Keratinocyte (primary cell): Measurements from ENCODE around the gene STK16. TPM values are rescaled to one million over a fixed set of nuclear protein-coding genes. Genes with fewer than 3 reads are reported as not detected.

Experiments used
- DNase-seq: peaks from one replicate; pipeline ENCODE4 v3.0.0-alpha.2; 2011; ENCODE audit warnings: low read depth, missing footprints, low spot score
- FAIRE-seq: peaks from 2 replicates; lab custom pipeline; 2011; peaks lifted over from hg19 to GRCh38; lab: Jason Lieb, UNC
- H2AFZ ChIP-seq: 2 replicates; pipeline ENCODE4 v1.6.0; 2012; ENCODE audit warnings: low read length, control low read depth, inconsistent platforms; ENCODE audit not compliant: control insufficient read depth
- H3K27ac ChIP-seq: 2 replicates; pipeline ENCODE4 v1.5.1; 2011; ENCODE audit warnings: low read length; ENCODE audit not compliant: control insufficient read depth, insufficient read depth
- H3K27me3 ChIP-seq: 3 replicates; pipeline ENCODE4 v1.6.0; 2011; ENCODE audit warnings: low read length; ENCODE audit not compliant: control insufficient read depth, insufficient read depth; ENCODE audit errors: extremely low read depth
- H3K36me3 ChIP-seq, 2 experiments: 2 replicates in 1 of 2; 3 replicates in 1 of 2; pipeline ENCODE4 v1.5.1; 2011; ENCODE audit warnings: low read length in 2 of 2, mild to moderate bottlenecking in 1 of 2; ENCODE audit not compliant: control insufficient read depth in 2 of 2, insufficient read depth in 2 of 2; ENCODE audit errors: extremely low read depth in 1 of 2
- H3K4me1 ChIP-seq: 3 replicates; pipeline ENCODE4 v1.5.1; 2011; ENCODE audit warnings: low read length; ENCODE audit not compliant: control insufficient read depth, insufficient read depth; ENCODE audit errors: extremely low read depth
- H3K4me2 ChIP-seq: 3 replicates; pipeline ENCODE4 v1.6.0; 2011; ENCODE audit warnings: low read depth, low read length; ENCODE audit not compliant: control insufficient read depth, insufficient read depth; ENCODE audit errors: extremely low read depth
- H3K4me3 ChIP-seq, 3 experiments: fragments of 200-600 bp in 1 of 3; sonication (generic) in 1 of 3; 2 replicates in 2 of 3; 3 replicates in 1 of 3; pipeline ENCODE4 v1.5.1; 2011 to 2016; ENCODE audit warnings: low read length in 3 of 3, mild to moderate bottlenecking in 3 of 3, control low read depth in 2 of 3, inconsistent platforms in 1 of 3, low read depth in 1 of 3, mixed read lengths in 1 of 3, mixed run types in 1 of 3, moderate library complexity in 1 of 3; ENCODE audit not compliant: control insufficient read depth in 2 of 3, insufficient read depth in 2 of 3; ENCODE audit errors: extremely low read depth in 1 of 3
- H3K79me2 ChIP-seq: 2 replicates; pipeline ENCODE4 v1.6.0; 2012; ENCODE audit warnings: low read length; ENCODE audit not compliant: control insufficient read depth, insufficient read depth
- H3K9ac ChIP-seq: 3 replicates; pipeline ENCODE4 v1.6.0; 2011; ENCODE audit warnings: low read length; ENCODE audit not compliant: control insufficient read depth, insufficient read depth; ENCODE audit errors: extremely low read depth
- H3K9me1 ChIP-seq: 3 replicates; pipeline ENCODE4 v1.6.0; 2011; ENCODE audit warnings: low read length; ENCODE audit not compliant: control insufficient read depth, insufficient read depth; ENCODE audit errors: extremely low read depth
- H3K9me3 ChIP-seq: 2 replicates; pipeline ENCODE4 v1.5.1; 2012; ENCODE audit warnings: low read depth, low read length; ENCODE audit not compliant: control insufficient read depth
- H4K20me1 ChIP-seq: 3 replicates; pipeline ENCODE4 v1.6.0; 2011; ENCODE audit warnings: low read length; ENCODE audit not compliant: control insufficient read depth, insufficient read depth; ENCODE audit errors: extremely low read depth
- CTCF ChIP-seq, 3 experiments: IDR thresholded peaks in 1 of 3; conservative IDR thresholded peaks in 1 of 3; optimal IDR thresholded peaks in 1 of 3; 2 replicates in 2 of 3; 3 replicates in 1 of 3; pipeline versions ENCODE3 to v1.5.1; 2011; ENCODE audit warnings: low read length in 3 of 3, mild to moderate bottlenecking in 3 of 3, moderate library complexity in 2 of 3, control low read depth in 1 of 3, inconsistent platforms in 1 of 3; ENCODE audit not compliant: insufficient read depth in 2 of 3; ENCODE audit errors: extremely low read depth in 1 of 3
- EZH2 ChIP-seq: IDR thresholded peaks from one replicate; pipeline ENCODE4 v1.6.1; 2012; ENCODE audit warnings: inconsistent platforms, mild to moderate bottlenecking, low read length, moderate library complexity
- dilution Hi-C: fragments of 300-500 bp; cut with MboI; formaldehyde crosslinking; loops from one replicate; pipeline ENCODE4 v1.7.0; 2020; ENCODE audit warnings: low sequenced_read_pairs; ENCODE audit not compliant: extremely low pct_ligation_motif_present
- polyA plus RNA-seq, 5 experiments: library from polyadenylated mRNA; depleted of rRNA in 3 of 5; stranded (reverse) in 3 of 5; stranded (forward) in 1 of 5; unstranded in 1 of 5; fragments of >200 nt; gene quantifications; 1 replicate in 1 of 5; 2 replicates in 3 of 5; 3 replicates in 1 of 5; pipeline versions ENCODE4 v1.2.1 to v1.2.3, GENCODE V29; 2011 to 2012; ENCODE audit warnings: missing spikeins in 2 of 5, low read depth in 1 of 5, low replicate concordance in 1 of 5

STK16 gene
- polyA plus RNA-seq, 1 donor (not counting 4 experiments of a cell fraction or from before 2014, with no cell fraction given), result 35.8 TPM

- H3K36me3 ChIP-seq, result peaks cover 31 to 40% of the 10 kb centered on the region in 2 experiments
- DNase-seq (no peak), FAIRE-seq (no peak)
These were observed 25.3 kb upstream of the STK16 start for GRCh38 chr2:219219784-219220532.

GRCh38 chr2:219220652-219221402, 24.5 kb upstream of the STK16 start:
- Histone ChIP-seq H3K36me3 (peaks cover 31 to 46% of the 10 kb centered on the region in 2 experiments), H3K4me3 (no peak overlapping the region), H2AFZ (no peak overlapping the region), H3K27me3 (no peaks in the 10 kb centered on the region), H3K9me3 (no peaks in the 10 kb centered on the region), H3K9ac (no peak overlapping the region), H3K9me1 (no peaks in the 10 kb centered on the region), H3K79me2 (no peaks in the 10 kb centered on the region), H4K20me1 (no peaks in the 10 kb centered on the region), H3K27ac (no peak overlapping the region), H3K4me1 (peaks cover 18% of the 10 kb centered on the region), H3K4me2 (no peak overlapping the region)
- dilution Hi-C loops, result no loop called here
- no peak for DNase-seq
- no peak for TF ChIP-seq EZH2
- TF ChIP-seq CTCF (optimal IDR thresholded peaks at IDR 0.05 in 1 of 3, IDR thresholded peaks at IDR 0.05 in 1 of 3, conservative IDR thresholded peaks at IDR 0.05 in 1 of 3; ENCODE audit: extremely low read depth in 1 of 3, insufficient read depth in 2 of 3, low read length in 3 of 3), result no peak
- no peak for FAIRE-seq

More at GRCh38 chr2:219219784-219220532, 25.3 kb upstream of the STK16 start:
- H3K4me2 ChIP-seq, result no peak overlapping the region
- no peak for TF ChIP-seq EZH2
- no peak for TF ChIP-seq CTCF (optimal IDR thresholded peaks at IDR 0.05 in 1 of 3, IDR thresholded peaks at IDR 0.05 in 1 of 3, conservative IDR thresholded peaks at IDR 0.05 in 1 of 3; ENCODE audit: extremely low read depth in 1 of 3, insufficient read depth in 2 of 3, low read length in 3 of 3)
- H3K27ac ChIP-seq, result no peak overlapping the region
- H3K27me3 ChIP-seq, result no peaks in the 10 kb centered on the region
- peaks cover 18% of the 10 kb centered on the region for H3K4me1 ChIP-seq
- no peaks in the 10 kb centered on the region for H4K20me1 ChIP-seq
- no peaks in the 10 kb centered on the region for H3K79me2 ChIP-seq
- no peaks in the 10 kb centered on the region for H3K9me1 ChIP-seq
- no peak overlapping the region for H2AFZ ChIP-seq
- H3K9me3 ChIP-seq, result no peaks in the 10 kb centered on the region
- H3K9ac ChIP-seq, result no peak overlapping the region
- no peak overlapping the region for H3K4me3 ChIP-seq
- dilution Hi-C loops, result no loop called here
